ENCODE measurements around the gene AZIN2. TPM values are rescaled to one million over a fixed set of nuclear protein-coding genes. Genes with fewer than 3 reads are reported as not detected.

The AZIN2 gene
- total RNA-seq, 1 experiment from 2014 or later = 7.3 TPM

DNA sequence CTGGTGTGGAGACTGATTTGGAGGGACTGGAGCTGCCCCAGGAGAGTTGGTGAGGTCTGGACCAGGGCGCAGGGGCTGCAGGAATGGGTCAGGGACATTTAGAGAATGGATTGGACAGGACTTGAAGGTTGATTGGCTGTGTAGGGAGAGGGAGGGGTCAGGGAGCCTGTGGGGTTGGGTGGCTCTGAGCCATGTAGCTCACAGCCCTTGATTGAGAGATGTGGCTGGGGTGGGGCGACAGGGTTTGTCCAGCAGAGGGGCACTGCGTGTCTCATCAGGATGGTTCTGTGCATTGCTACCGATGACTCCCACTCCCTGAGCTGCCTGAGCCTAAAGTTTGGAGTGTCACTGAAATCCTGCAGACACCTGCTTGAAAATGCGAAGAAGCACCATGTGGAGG is 12.1 kb downstream of the AZIN2 start:
- ChIA-PET POLR2A (ENCODE audit: unreplicated experiment) (no interaction called here), CTCF (no interaction called here)
- no peaks in the 10 kb centered on the region for H3K9me3 ChIP-seq (ENCODE audit: insufficient read depth, low read depth)
- no peaks in the 10 kb centered on the region for H4K20me1 ChIP-seq (ENCODE audit: insufficient read depth)
- H3K4me3 ChIP-seq = no peak overlapping the region
- no peak for DNase-seq
- intact Hi-C loops (cut with micrococcal nuclease; ENCODE audit: unreplicated experiment) = no loop called here
- peaks cover 1% of the 10 kb centered on the region; the same call in 1 of the 2 replicates for H3F3A ChIP-seq (ENCODE audit: insufficient read depth, low read depth)
- no peak for TF ChIP-seq EZH2 (IDR thresholded peaks at IDR 0.05; ENCODE audit: low read depth)
- TF ChIP-seq, protein P1, sequence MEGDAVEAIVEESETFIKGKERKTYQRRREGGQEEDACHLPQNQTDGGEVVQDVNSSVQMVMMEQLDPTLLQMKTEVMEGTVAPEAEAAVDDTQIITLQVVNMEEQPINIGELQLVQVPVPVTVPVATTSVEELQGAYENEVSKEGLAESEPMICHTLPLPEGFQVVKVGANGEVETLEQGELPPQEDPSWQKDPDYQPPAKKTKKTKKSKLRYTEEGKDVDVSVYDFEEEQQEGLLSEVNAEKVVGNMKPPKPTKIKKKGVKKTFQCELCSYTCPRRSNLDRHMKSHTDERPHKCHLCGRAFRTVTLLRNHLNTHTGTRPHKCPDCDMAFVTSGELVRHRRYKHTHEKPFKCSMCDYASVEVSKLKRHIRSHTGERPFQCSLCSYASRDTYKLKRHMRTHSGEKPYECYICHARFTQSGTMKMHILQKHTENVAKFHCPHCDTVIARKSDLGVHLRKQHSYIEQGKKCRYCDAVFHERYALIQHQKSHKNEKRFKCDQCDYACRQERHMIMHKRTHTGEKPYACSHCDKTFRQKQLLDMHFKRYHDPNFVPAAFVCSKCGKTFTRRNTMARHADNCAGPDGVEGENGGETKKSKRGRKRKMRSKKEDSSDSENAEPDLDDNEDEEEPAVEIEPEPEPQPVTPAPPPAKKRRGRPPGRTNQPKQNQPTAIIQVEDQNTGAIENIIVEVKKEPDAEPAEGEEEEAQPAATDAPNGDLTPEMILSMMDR (conservative IDR thresholded peaks at IDR 0.05) = no peak
- H3K36me3 ChIP-seq (ENCODE audit: low read depth) = no peaks in the 10 kb centered on the region
- no peak overlapping the region for H3K4me2 ChIP-seq
- no peak overlapping the region for H3K27ac ChIP-seq
- H3K4me1 ChIP-seq (replicated peaks; ENCODE audit: insufficient read depth) = peaks cover 5% of the 10 kb centered on the region
- H3K9me2 ChIP-seq (ENCODE audit: insufficient read depth) = no peaks in the 10 kb centered on the region
- BruUV-seq (replicated peaks) = no TSS peak
- no peaks in the 10 kb centered on the region for H3K79me2 ChIP-seq (ENCODE audit: low read depth)
- H2AFZ ChIP-seq = no peak overlapping the region
- H3K27me3 ChIP-seq (ENCODE audit: insufficient read depth, low read depth) = no peaks in the 10 kb centered on the region

DNA sequence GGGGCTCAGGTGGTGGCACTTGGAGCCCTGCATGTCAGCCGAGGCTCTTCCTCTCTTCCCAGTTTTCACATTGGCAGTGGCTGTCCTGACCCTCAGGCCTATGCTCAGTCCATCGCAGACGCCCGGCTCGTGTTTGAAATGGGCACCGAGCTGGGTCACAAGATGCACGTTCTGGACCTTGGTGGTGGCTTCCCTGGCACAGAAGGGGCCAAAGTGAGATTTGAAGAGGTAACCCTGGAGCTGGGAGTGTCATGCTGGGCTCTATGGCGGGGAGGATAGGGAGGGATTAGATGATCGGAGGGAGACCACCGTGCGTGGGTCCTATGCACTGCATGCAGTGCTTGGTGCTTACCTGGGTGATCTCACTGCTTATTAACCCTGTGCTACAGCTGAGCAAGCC is 13.5 kb downstream of the AZIN2 start:
- Histone ChIP-seq H3K4me1 (replicated peaks; ENCODE audit: insufficient read depth) (peaks cover 17% of the 10 kb centered on the region), H3K27ac (no peak overlapping the region), H3F3A (ENCODE audit: insufficient read depth, low read depth) (peaks cover 13% of the 10 kb centered on the region; the same call in 1 of the 2 replicates), H2AFZ (no peak overlapping the region), H3K36me3 (ENCODE audit: low read depth) (no peaks in the 10 kb centered on the region), H4K20me1 (ENCODE audit: insufficient read depth) (no peaks in the 10 kb centered on the region), H3K4me2 (no peak overlapping the region), H3K9me3 (ENCODE audit: insufficient read depth, low read depth) (no peaks in the 10 kb centered on the region), H3K79me2 (ENCODE audit: low read depth) (no peaks in the 10 kb centered on the region), H3K27me3 (ENCODE audit: insufficient read depth, low read depth) (no peaks in the 10 kb centered on the region), H3K4me3 (no peak overlapping the region), H3K9me2 (ENCODE audit: insufficient read depth) (no peaks in the 10 kb centered on the region)
- ChIA-PET POLR2A (ENCODE audit: unreplicated experiment) (no interaction called here), CTCF (interaction anchor here (0.5 to 2.7 kb wide), 2 partner anchors 32 to 52 kb away, joined by 4 to 7 read pairs; no protein-coding TSS in a partner anchor)
- intact Hi-C loops (cut with micrococcal nuclease; ENCODE audit: unreplicated experiment) = no loop called here
- no peak for DNase-seq
- no TSS peak for BruUV-seq (replicated peaks)
- TF ChIP-seq, protein P1 (conservative IDR thresholded peaks at IDR 0.05) = no peak
- no peak for TF ChIP-seq EZH2 (IDR thresholded peaks at IDR 0.05; ENCODE audit: low read depth)

DNA sequence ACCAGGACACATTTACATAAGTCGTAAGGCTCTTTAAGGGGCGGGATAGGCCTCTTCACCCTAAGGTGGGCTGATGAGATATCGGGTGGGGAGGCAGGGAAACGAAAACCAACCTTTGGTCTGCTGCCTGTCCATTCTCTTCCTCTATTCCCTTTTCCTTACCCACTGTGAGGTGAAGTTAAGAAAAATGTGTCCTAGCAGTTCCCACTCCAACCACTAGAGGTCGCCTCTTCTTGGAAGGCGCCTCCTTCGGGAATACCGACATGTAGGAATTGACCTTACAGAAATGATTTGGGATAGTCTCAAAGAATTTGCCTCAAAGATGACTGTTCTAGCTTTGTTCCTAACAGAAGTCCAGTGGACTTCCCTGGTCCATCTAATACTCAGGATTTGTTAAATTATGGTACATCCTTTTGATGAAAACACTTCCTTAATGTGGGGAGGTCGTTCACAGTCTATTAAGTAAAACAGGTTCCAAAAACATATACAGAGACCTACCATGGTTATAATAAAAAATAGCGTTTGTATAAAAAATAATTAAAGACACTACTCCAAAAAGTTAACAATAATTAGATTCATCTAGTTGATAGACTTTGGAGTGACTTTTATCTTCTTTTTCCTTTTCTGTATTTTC is 14.1 kb downstream of the AZIN2 start:
- no peak overlapping the region for H3K27ac ChIP-seq
- CTCF ChIA-PET = interaction anchor here (0.5 to 2.7 kb wide), 2 partner anchors 32 to 53 kb away, joined by 4 to 7 read pairs; no protein-coding TSS in a partner anchor
- no peak overlapping the region for H3K4me2 ChIP-seq
- intact Hi-C loops (cut with micrococcal nuclease; ENCODE audit: unreplicated experiment) = loop anchor here (5.0 kb wide), 3 partner anchors 362 to 693 kb away; no protein-coding TSS in a partner anchor
- H3K36me3 ChIP-seq (ENCODE audit: low read depth) = no peaks in the 10 kb centered on the region
- peaks cover 18% of the 10 kb centered on the region; the same call in 1 of the 2 replicates for H3F3A ChIP-seq (ENCODE audit: insufficient read depth, low read depth)
- no peak overlapping the region for H2AFZ ChIP-seq
- DNase-seq = peak; percentile 47 to 58
- TF ChIP-seq, protein P1 (conservative IDR thresholded peaks at IDR 0.05) = peak; percentile 98
- no peak for TF ChIP-seq EZH2 (IDR thresholded peaks at IDR 0.05; ENCODE audit: low read depth)
- H3K4me1 ChIP-seq (replicated peaks; ENCODE audit: insufficient read depth) = peaks cover 19% of the 10 kb centered on the region
- H3K9me3 ChIP-seq (ENCODE audit: insufficient read depth, low read depth) = no peaks in the 10 kb centered on the region
- POLR2A ChIA-PET (ENCODE audit: unreplicated experiment) = no interaction called here
- no peaks in the 10 kb centered on the region for H3K27me3 ChIP-seq (ENCODE audit: insufficient read depth, low read depth)
- no TSS peak for BruUV-seq (replicated peaks)
- no peak overlapping the region for H3K4me3 ChIP-seq
- no peaks in the 10 kb centered on the region for H3K9me2 ChIP-seq (ENCODE audit: insufficient read depth)
- H4K20me1 ChIP-seq (ENCODE audit: insufficient read depth) = no peaks in the 10 kb centered on the region
- no peaks in the 10 kb centered on the region for H3K79me2 ChIP-seq (ENCODE audit: low read depth)

All from PC-9 (cell line).